ENCODE results near the gene PDIA4.

PDIA4 gene

GRCh38 chr7:148994576-148994975 lies 33.7 kb downstream of the PDIA4 start:
- no peaks in the 10 kb centered on the region for H3K27me3 ChIP-seq
- H3K4me3 ChIP-seq (ENCODE audit: low read depth, low read length) = no peak overlapping the region
- TF ChIP-seq, protein P1, sequence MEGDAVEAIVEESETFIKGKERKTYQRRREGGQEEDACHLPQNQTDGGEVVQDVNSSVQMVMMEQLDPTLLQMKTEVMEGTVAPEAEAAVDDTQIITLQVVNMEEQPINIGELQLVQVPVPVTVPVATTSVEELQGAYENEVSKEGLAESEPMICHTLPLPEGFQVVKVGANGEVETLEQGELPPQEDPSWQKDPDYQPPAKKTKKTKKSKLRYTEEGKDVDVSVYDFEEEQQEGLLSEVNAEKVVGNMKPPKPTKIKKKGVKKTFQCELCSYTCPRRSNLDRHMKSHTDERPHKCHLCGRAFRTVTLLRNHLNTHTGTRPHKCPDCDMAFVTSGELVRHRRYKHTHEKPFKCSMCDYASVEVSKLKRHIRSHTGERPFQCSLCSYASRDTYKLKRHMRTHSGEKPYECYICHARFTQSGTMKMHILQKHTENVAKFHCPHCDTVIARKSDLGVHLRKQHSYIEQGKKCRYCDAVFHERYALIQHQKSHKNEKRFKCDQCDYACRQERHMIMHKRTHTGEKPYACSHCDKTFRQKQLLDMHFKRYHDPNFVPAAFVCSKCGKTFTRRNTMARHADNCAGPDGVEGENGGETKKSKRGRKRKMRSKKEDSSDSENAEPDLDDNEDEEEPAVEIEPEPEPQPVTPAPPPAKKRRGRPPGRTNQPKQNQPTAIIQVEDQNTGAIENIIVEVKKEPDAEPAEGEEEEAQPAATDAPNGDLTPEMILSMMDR (IDR thresholded peaks at IDR 0.05; ENCODE audit: low read depth, low read length) = no peak
- H3K4me1 ChIP-seq = no peaks in the 10 kb centered on the region
- H3K36me3 ChIP-seq = no peaks in the 10 kb centered on the region
- no peak for DNase-seq
- H3K9me3 ChIP-seq = no peaks in the 10 kb centered on the region

- no peaks in the 10 kb centered on the region for H3K4me1 ChIP-seq
- no peaks in the 10 kb centered on the region for H3K36me3 ChIP-seq
- TF ChIP-seq, protein P1 (IDR thresholded peaks at IDR 0.05; ENCODE audit: low read depth, low read length) = no peak
- DNase-seq = no peak
- H3K4me3 ChIP-seq (ENCODE audit: low read depth, low read length) = no peak overlapping the region
- no peaks in the 10 kb centered on the region for H3K27me3 ChIP-seq
- H3K9me3 ChIP-seq = no peaks in the 10 kb centered on the region
Observed at GRCh38 chr7:148993193-148993592, 35.1 kb downstream of the PDIA4 start.

- Histone ChIP-seq H3K4me3 (ENCODE audit: low read depth, low read length) (no peak overlapping the region), H3K4me1 (no peaks in the 10 kb centered on the region), H3K27me3 (no peaks in the 10 kb centered on the region), H3K9me3 (no peaks in the 10 kb centered on the region), H3K36me3 (no peaks in the 10 kb centered on the region)
- DNase-seq = no peak
- TF ChIP-seq, protein P1 (IDR thresholded peaks at IDR 0.05; ENCODE audit: low read depth, low read length) = no peak
Observed at GRCh38 chr7:148991536-148991935, 36.8 kb downstream of the PDIA4 start.

- Histone ChIP-seq H3K4me1 (no peaks in the 10 kb centered on the region), H3K9me3 (no peaks in the 10 kb centered on the region), H3K36me3 (no peaks in the 10 kb centered on the region), H3K4me3 (ENCODE audit: low read depth, low read length) (peak overlapping the region; percentile 78), H3K27me3 (no peaks in the 10 kb centered on the region)
- TF ChIP-seq, protein P1 (IDR thresholded peaks at IDR 0.05; ENCODE audit: low read depth, low read length) = no peak
- no peak for DNase-seq
Observed at GRCh38 chr7:148987751-148988512, 40.4 kb downstream of the PDIA4 start.

- TF ChIP-seq, protein P1 (IDR thresholded peaks at IDR 0.05; ENCODE audit: low read depth, low read length) = no peak
- H3K36me3 ChIP-seq = no peaks in the 10 kb centered on the region
- H3K9me3 ChIP-seq = no peaks in the 10 kb centered on the region
- H3K4me3 ChIP-seq (ENCODE audit: low read depth, low read length) = peak overlapping the region; percentile 78
- DNase-seq = peak; percentile 90
- no peaks in the 10 kb centered on the region for H3K27me3 ChIP-seq
- no peaks in the 10 kb centered on the region for H3K4me1 ChIP-seq
Observed at GRCh38 chr7:148987010-148987750, 41.1 kb downstream of the PDIA4 start.

DNA sequence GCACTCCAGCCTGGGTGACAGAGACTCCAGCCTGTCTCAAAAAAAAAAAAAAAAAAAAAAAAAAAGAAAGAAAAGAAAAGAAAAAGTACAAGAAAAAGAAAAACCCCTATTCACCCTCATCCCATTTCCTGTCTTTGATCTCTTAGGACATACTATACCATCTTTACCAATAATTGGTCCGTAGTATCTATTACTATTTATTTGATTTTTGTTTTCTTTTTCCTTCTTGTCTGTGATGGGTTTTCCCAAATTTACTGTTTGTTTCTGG lies 41.6 kb downstream of the PDIA4 start:
- Histone ChIP-seq H3K9me3 (no peaks in the 10 kb centered on the region), H3K4me1 (no peaks in the 10 kb centered on the region), H3K4me3 (ENCODE audit: low read depth, low read length) (no peak overlapping the region), H3K27me3 (no peaks in the 10 kb centered on the region), H3K36me3 (no peaks in the 10 kb centered on the region)
- DNase-seq = no peak
- TF ChIP-seq, protein P1 (IDR thresholded peaks at IDR 0.05; ENCODE audit: low read depth, low read length) = no peak

Data from BE2C (cell line).